Testis (tissue), 2 donors: ENCODE data around the gene DBN1.

Experiments
- CTCF ChIP-seq, 3 experiments: fragments of 450-650 bp in 2 of 3; fragments of 200-600 bp in 1 of 3; sonication (generic) in 1 of 3; IDR thresholded peaks; one replicate each; pipeline ENCODE4 v1.5.1; 2016 to 2019; ENCODE audit warnings: antibody characterized with exemption in 3 of 3, mild to moderate bottlenecking in 2 of 3, moderate library complexity in 1 of 3
- POLR2A ChIP-seq: fragments of 450-650 bp; IDR thresholded peaks from one replicate; pipeline ENCODE4 v1.6.1; 2017; ENCODE audit warnings: antibody characterized with exemption, mild to moderate bottlenecking, moderate library complexity

GRCh38 chr5:177508221-177508611 lies 34.8 kb upstream of the DBN1 start:
- TF ChIP-seq POLR2A (no peak), CTCF (IDR thresholded peaks at IDR 0.05) (no peak)
